ENCODE measurements around the gene TTYH2.

TTYH2 gene

GRCh38 chr17:74210191-74211140, 2.9 kb upstream of the TTYH2 start:
- peak; percentile 51 for DNase-seq
- Histone ChIP-seq H3K36me3 (replicated peaks) (peaks cover 54% of the 10 kb centered on the region), H3K27ac (no peak overlapping the region), H3K27me3 (replicated peaks) (no peaks in the 10 kb centered on the region), H3K4me3 (ENCODE audit: low read depth, low read length) (no peak overlapping the region)
- peak; percentile 99 for TF ChIP-seq CTCF (IDR thresholded peaks at IDR 0.05; ENCODE audit: low read depth, low read length, missing control alignments)
- in situ Hi-C loops (cut with HindIII; ENCODE audit: low pct_ligation_motif_present, low sequenced_read_pairs), result no loop called here

DNA sequence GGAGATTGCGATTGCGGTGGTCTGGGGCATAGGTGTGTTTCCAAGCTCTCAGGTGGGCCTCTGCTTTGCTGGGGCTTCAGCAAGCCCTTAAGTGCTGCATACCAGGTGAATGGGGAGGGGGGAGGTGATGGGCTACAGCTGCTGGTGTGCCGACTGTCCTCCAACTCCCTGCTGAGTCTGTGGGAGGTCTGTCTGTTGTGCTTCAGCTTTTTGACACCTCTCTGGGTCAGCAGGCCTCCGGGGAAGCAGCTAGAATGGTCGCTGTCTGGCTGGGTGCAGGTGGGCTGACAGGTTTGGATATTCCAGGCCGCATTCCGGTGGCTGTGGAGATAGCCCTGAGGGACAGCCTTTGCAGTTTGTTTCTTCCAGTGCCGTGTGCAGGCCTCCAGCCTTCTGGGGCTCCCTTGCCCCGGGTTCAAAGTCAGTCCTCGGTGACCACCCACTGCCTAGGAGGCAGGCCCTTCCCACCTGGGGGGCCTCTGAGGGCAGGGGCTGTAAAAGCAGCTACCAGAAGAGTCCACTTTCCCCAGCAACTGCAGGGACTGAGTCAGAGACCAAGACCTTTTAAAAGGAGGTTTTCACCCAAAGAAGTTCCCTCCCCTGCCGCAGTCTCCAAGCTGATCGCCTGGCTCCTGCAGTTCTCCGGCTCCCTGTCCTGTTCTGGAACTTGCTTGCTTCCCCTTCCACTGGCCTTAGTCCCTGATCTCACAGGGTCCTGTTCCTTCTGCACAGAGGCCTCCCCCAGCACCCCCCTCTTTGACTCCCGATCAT, 2.0 kb upstream of the TTYH2 start:
- H3K36me3 ChIP-seq (replicated peaks), result peaks cover 45% of the 10 kb centered on the region
- TF ChIP-seq CTCF (IDR thresholded peaks at IDR 0.05; ENCODE audit: low read depth, low read length, missing control alignments), result no peak
- no peak for DNase-seq
- H3K27ac ChIP-seq, result peak overlapping the region; percentile 8
- H3K4me3 ChIP-seq (ENCODE audit: low read depth, low read length), result peak overlapping the region; percentile 62
- in situ Hi-C loops (cut with HindIII; ENCODE audit: low pct_ligation_motif_present, low sequenced_read_pairs), result no loop called here
- no peaks in the 10 kb centered on the region for H3K27me3 ChIP-seq (replicated peaks)

GRCh38 chr17:74211912-74212208, 1.5 kb upstream of the TTYH2 start:
- Histone ChIP-seq H3K4me3 (ENCODE audit: low read depth, low read length) (peak overlapping the region; percentile 62), H3K36me3 (replicated peaks) (peaks cover 43% of the 10 kb centered on the region), H3K27ac (no peak overlapping the region), H3K27me3 (replicated peaks) (no peaks in the 10 kb centered on the region)
- TF ChIP-seq CTCF (IDR thresholded peaks at IDR 0.05; ENCODE audit: low read depth, low read length, missing control alignments), result no peak
- in situ Hi-C loops (cut with HindIII; ENCODE audit: low pct_ligation_motif_present, low sequenced_read_pairs), result no loop called here
- no peak for DNase-seq

DNA sequence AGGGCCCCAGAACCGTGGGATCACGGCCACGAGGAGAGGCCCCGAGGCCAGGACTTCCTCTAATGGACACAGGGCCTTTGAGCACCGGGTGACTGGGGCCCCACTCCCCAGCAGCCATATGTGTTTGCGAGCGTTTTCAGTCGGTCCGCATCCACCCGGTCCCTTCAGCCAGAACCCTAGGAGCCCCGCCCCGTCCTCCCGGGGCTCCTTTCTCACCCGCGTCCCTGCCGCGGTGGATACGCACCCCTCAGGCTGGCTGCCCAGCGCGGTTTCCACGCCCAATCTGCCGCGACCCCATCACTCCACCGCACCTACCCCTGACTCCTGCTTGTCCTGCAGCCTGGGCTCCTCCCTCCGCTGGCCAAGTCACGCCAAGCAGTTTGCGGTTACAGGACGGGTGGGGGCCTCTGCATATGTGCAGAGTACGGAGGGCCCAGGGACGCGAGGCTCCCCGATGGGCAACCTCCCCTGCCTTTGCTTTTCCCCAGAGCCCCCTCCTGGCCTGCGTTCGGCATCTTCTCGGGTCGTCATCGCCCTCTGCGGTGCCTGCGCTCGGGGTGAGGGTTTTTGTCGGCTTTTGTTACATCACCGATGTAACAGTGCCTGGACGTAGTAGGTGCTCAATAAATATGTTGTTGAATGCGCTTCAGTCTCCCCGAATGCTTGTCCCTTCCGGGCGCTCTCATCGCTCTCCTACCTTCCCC, 1.0 kb upstream of the TTYH2 start:
- in situ Hi-C loops (cut with HindIII; ENCODE audit: low pct_ligation_motif_present, low sequenced_read_pairs), result no loop called here
- Histone ChIP-seq H3K27ac (no peak overlapping the region), H3K4me3 (ENCODE audit: low read depth, low read length) (peak overlapping the region; percentile 62), H3K27me3 (replicated peaks) (no peaks in the 10 kb centered on the region), H3K36me3 (replicated peaks) (peaks cover 38% of the 10 kb centered on the region)
- TF ChIP-seq CTCF (IDR thresholded peaks at IDR 0.05; ENCODE audit: low read depth, low read length, missing control alignments), result no peak
- DNase-seq, result no peak

GRCh38 chr17:74213861-74214391, 555 bp downstream of the TTYH2 start:
- in situ Hi-C loops (cut with HindIII; ENCODE audit: low pct_ligation_motif_present, low sequenced_read_pairs), result no loop called here
- TF ChIP-seq CTCF (IDR thresholded peaks at IDR 0.05; ENCODE audit: low read depth, low read length, missing control alignments), result no peak
- Histone ChIP-seq H3K4me3 (ENCODE audit: low read depth, low read length) (peak overlapping the region; percentile 54), H3K27me3 (replicated peaks) (no peaks in the 10 kb centered on the region), H3K27ac (no peak overlapping the region), H3K36me3 (replicated peaks) (peaks cover 23% of the 10 kb centered on the region)
- DNase-seq, result no peak
